ENCODE measurements around the gene SMAP1.

- TF ChIP-seq CTCF (conservative IDR thresholded peaks at IDR 0.05) (no peak), ZFX (IDR thresholded peaks at IDR 0.05) (no peak)
These were observed 33.8 kb upstream of the SMAP1 start for GRCh38 chr6:70633870-70634269.

Data from C4-2B (cell line).